Ovary (tissue), 9 donors: ENCODE data around the gene SRC. TPM values are rescaled to one million over a fixed set of nuclear protein-coding genes. Genes with fewer than 3 reads are reported as not detected.
A peak's percentile ranks its signal among the peaks of the same experiment; 100 is the strongest.

Experiments used
- DNase-seq, 5 donors: peaks; one replicate each; pipeline ENCODE4 v3.0.0-alpha.2; 2019 to 2020
- H3K27ac ChIP-seq, 2 donors: fragments of 200-600 bp; one replicate each; pipeline versions ENCODE4 v1.5.1 to v1.8.0; 2019 to 2022
- H3K27me3 ChIP-seq: fragments of 200-600 bp; one replicate; pipeline ENCODE4 v1.8.0; 2022
- H3K36me3 ChIP-seq: fragments of 200-600 bp; sonication (generic); one replicate; pipeline ENCODE4 v1.5.1; 2019
- H3K4me1 ChIP-seq: one replicate; pipeline ENCODE4 v1.8.1; 2013; ENCODE audit warnings: mild to moderate bottlenecking, moderate library complexity; ENCODE audit not compliant: insufficient read depth
- H3K4me3 ChIP-seq: fragments of 200-600 bp; sonication (generic); one replicate; pipeline ENCODE4 v1.5.1; 2017
- H3K9me3 ChIP-seq, 2 donors: fragments of 200-600 bp in 1 of 2; sonication (generic) in 1 of 2; one replicate each; pipeline versions ENCODE4 v1.5.1 to v1.8.1; 2013 to 2019; ENCODE audit warnings: mild to moderate bottlenecking in 1 of 2, moderate library complexity in 1 of 2
- EP300 ChIP-seq: sonication (generic); formaldehyde crosslinking; IDR thresholded peaks from one replicate; pipeline ENCODE4 v1.6.1; 2017; ENCODE audit warnings: antibody characterized with exemption
- POLR2A ChIP-seq: fragments of 450-650 bp; IDR thresholded peaks from one replicate; pipeline ENCODE4 v1.6.1; 2017; ENCODE audit warnings: antibody characterized with exemption, mild to moderate bottlenecking, moderate library complexity
- WGBS, 3 donors: extraction: QIAGEN DNeasy Blood & Tissue Kit in 1 of 3; methylation state at CpG; one replicate each; pipeline versions ENCODE4 v1.1.5 to v1.1.7; 2013 to 2017; 5-methylcytosine and 5-hydroxymethylcytosine counted together
- intact Hi-C, 4 donors: fragments of 100-400 bp; cut with DNase I; formaldehyde crosslinking; loops; one replicate each; pipeline versions ENCODE4 v1.11.0 to v1.15.1; 2022 to 2023
- polyA plus RNA-seq, 2 donors: library from polyadenylated mRNA; stranded (reverse); fragments of 200-250 nt in 1 of 2; fragments of 350-450 nt in 1 of 2; fragmentation: Illumina TruSeq in 1 of 2; extraction: RNeasy Lipid Tissue Mini Kit (QIAGEN cat#74804) in 1 of 2; gene quantifications; one replicate each; pipeline ENCODE4 v1.2.3, GENCODE V29; 2013 to 2014
- total RNA-seq, 7 donors: library from RNA; depleted of rRNA in 2 of 7; stranded (reverse); fragments of >200 nt in 2 of 7; fragmentation: NEBNext Ultra II Directional in 3 of 7; extraction: Animal tissue kit (Norgen Biotek cat#: 25700) in 3 of 7; gene quantifications; one replicate each; pipeline versions ENCODE4 v1.1.0 to v1.2.4, GENCODE V29; 2016 to 2023
- TF ChIP-seq, protein P1 (sequence below), 3 donors: fragments of 450-650 bp in 2 of 3; fragments of 200-600 bp in 1 of 3; IDR thresholded peaks; one replicate each; pipeline versions ENCODE4 v1.5.1 to v1.8.0; 2016 to 2022; ENCODE audit warnings: antibody characterized with exemption in 3 of 3, mild to moderate bottlenecking in 1 of 3
- donor health status: DM: no; HTN: no; CAD: no; lungs with moderate emphysema.
- donor health status: DM: no; HTN: no; CAD: no.
- donor health status: Bipolar disorder and iron deficiency.
- donor health status: DM: yes; HTN: yes; CAD: no.
- donor health status: DM: no; HTN: no; CAD: no.
- donor health status: DM: yes; HTN: yes; CAD: no.

SRC gene
- total and polyA plus RNA-seq, 9 donors = 17.0 to 72.7 (median 34.7) TPM

DNA sequence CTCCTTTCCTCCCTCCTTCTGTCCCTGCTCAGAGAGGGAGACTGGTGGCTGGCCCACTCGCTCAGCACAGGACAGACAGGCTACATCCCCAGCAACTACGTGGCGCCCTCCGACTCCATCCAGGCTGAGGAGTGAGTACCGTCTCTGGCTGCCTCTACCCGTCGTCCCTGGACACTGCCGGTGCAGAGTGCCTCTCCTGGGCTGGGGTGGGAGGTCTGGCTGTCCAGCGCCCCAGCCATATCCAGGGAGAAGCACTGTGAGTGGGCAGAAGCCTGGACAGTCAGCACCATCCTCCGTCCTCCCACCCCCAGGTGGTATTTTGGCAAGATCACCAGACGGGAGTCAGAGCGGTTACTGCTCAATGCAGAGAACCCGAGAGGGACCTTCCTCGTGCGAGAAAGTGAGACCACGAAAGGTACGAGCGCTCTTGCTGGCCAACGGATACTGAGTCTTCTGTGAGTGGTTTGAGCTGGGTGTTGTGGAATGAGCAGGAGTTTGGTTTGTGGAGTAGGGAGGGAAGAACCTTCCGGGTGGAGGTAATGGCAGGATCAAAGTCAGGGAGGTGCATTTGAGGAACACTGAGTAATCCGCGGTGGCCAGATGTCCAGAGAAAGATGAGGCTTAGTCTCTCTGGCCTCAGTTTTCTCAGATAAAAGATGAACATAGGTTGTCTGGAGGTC lies 48.1 kb downstream of the SRC start:
- intact Hi-C loops = loop anchor here in 1 of 4 donors (10.0 kb wide), 1 partner anchor 131 kb away; the partner anchor contains the start of genes BLCAP and NNAT
- no peaks in the 10 kb centered on the region for H3K36me3 ChIP-seq

DNA sequence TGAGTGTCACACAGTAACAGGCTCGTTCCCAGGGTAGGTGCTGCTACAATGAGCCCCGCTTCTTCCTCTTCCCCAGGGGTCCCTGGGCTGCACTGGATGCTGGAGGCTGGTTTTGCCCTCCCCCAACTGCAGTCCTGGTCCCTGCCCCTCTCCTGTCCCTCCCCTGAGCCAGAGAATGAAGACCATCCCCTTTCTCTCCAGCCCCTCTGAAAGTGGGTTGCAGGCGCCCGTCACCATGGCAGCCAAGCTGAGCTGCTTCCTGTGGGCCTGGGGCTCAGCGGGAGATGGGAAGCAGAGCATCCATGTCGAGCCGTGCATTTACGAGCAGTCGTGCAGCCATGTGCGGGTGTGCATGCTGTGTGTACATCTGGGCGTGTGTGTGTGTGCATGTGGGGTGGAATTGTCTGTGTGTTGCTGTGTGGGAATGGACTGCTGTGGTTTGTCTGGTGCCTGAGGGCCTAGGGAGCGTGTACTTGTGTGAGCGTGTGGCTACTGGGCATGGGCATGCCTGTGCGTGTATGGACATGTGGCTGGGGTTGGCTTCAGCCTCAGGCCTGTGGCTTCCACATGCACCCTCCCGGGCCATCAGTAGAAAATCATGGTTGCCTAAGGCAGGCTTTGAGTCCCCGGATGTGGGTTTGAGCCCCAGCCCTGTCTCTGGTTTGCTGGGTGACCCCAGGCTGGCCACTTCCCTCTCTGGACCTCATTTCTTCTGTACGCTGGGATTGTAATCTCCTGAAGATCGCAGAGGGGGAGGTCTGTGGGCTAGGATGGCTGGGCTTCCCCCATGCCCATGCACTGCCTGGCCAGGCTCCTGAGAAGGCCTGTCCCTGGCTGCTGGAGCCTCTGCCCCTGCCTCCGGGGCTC lies 48.8 kb downstream of the SRC start:
- Histone ChIP-seq H3K27ac (no peak overlapping the region), H3K27me3 (no peaks in the 10 kb centered on the region), H3K9me3 (no peaks in the 10 kb centered on the region), H3K36me3 (no peaks in the 10 kb centered on the region), H3K4me1 (peaks cover 3% of the 10 kb centered on the region), H3K4me3 (no peak overlapping the region)
- intact Hi-C loops = loop anchor here in 1 of 4 donors (5.0 to 10.0 kb wide), 2 partner anchors 130 to 202 kb away; partner anchors contain the start of genes BLCAP and NNAT
- no peak for DNase-seq
- WGBS, 3 donors = 86 to 88% (median 87%) methylated on average over 19 of the region's 19 CpGs
- TF ChIP-seq, protein P1, sequence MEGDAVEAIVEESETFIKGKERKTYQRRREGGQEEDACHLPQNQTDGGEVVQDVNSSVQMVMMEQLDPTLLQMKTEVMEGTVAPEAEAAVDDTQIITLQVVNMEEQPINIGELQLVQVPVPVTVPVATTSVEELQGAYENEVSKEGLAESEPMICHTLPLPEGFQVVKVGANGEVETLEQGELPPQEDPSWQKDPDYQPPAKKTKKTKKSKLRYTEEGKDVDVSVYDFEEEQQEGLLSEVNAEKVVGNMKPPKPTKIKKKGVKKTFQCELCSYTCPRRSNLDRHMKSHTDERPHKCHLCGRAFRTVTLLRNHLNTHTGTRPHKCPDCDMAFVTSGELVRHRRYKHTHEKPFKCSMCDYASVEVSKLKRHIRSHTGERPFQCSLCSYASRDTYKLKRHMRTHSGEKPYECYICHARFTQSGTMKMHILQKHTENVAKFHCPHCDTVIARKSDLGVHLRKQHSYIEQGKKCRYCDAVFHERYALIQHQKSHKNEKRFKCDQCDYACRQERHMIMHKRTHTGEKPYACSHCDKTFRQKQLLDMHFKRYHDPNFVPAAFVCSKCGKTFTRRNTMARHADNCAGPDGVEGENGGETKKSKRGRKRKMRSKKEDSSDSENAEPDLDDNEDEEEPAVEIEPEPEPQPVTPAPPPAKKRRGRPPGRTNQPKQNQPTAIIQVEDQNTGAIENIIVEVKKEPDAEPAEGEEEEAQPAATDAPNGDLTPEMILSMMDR (IDR thresholded peaks at IDR 0.05) = no peak
- TF ChIP-seq EP300 (no peak), POLR2A (no peak)

More for the DNA sequence above, 48.1 kb downstream of the SRC start:
- no peak overlapping the region for H3K27ac ChIP-seq
- peaks cover 3% of the 10 kb centered on the region for H3K4me1 ChIP-seq
- H3K4me3 ChIP-seq = no peak overlapping the region
- no peaks in the 10 kb centered on the region for H3K9me3 ChIP-seq
- TF ChIP-seq POLR2A (no peak), EP300 (no peak)
- TF ChIP-seq, protein P1 (IDR thresholded peaks at IDR 0.05) = no peak
- DNase-seq = no peak
- H3K27me3 ChIP-seq = no peaks in the 10 kb centered on the region
- WGBS, 3 donors = 82 to 85% (median 82%) methylated on average over 21 to 22 of the region's 22 CpGs

DNA sequence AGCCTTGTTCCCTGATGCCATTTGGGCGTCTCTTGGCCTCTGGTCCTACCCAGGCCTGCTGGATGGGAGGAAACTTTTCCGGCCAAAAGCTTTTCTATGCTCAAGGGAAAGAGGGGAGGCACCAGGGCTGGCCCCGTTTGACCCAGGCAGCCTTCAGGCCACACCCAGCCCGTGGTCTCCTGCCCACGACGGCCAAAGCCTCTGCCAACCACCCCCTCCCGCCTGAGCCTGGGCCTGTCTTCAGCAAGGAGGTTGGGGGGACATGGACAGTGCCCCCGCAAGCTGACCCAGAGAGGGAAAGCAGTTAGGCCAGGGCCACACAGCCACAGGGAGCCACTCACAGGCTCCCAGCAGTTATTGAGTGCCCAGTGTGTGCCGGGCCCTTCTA lies 49.5 kb downstream of the SRC start:
- TF ChIP-seq, protein P1 (IDR thresholded peaks at IDR 0.05) = no peak
- no peak for TF ChIP-seq POLR2A
- TF ChIP-seq EP300 = no peak
- WGBS, 3 donors = 52 to 64% (median 61%) methylated on average over 9 of the region's 9 CpGs
- Histone ChIP-seq H3K4me1 (peaks cover 3% of the 10 kb centered on the region), H3K27ac (no peak overlapping the region), H3K4me3 (no peak overlapping the region), H3K27me3 (no peaks in the 10 kb centered on the region), H3K9me3 (no peaks in the 10 kb centered on the region), H3K36me3 (no peaks in the 10 kb centered on the region)
- DNase-seq = no peak
- intact Hi-C loops = loop anchor here in 1 of 4 donors (5.0 to 10.0 kb wide), 2 partner anchors 129 to 203 kb away; partner anchors contain the start of genes BLCAP and NNAT

DNA sequence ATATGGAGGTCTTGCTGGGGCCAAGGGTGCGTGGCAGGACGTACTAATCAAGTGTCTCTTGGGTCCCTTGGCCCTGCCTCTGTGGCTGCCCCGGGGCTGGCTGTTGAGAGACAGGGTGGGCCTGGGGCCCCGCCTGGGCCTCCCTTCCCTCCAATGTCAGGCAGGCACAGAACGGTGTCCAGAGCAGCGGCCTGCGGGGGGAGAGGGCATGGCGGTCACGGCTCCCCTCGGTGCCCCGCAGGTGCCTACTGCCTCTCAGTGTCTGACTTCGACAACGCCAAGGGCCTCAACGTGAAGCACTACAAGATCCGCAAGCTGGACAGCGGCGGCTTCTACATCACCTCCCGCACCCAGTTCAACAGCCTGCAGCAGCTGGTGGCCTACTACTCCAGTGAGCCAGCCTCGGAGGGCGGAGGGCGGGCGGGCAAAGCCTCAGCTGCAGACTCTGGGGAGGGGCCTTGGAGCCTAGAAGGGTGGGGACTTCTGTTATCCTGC lies 50.0 kb downstream of the SRC start:
- 44 to 70% (median 61%) methylated on average over 19 to 22 of the region's 22 CpGs for WGBS, 3 donors
- peak overlapping the region in 1 of 2 donors; percentile 2 for H3K27ac ChIP-seq
- H3K9me3 ChIP-seq = no peaks in the 10 kb centered on the region
- no peaks in the 10 kb centered on the region for H3K36me3 ChIP-seq
- TF ChIP-seq, protein P1 (IDR thresholded peaks at IDR 0.05) = no peak
- TF ChIP-seq POLR2A (no peak), EP300 (no peak)
- DNase-seq = no peak
- H3K4me3 ChIP-seq = no peak overlapping the region
- H3K27me3 ChIP-seq = no peaks in the 10 kb centered on the region
- H3K4me1 ChIP-seq = peaks cover 3% of the 10 kb centered on the region
- intact Hi-C loops = loop anchor here in 1 of 4 donors (5.0 to 10.0 kb wide), 2 partner anchors 129 to 204 kb away; partner anchors contain the start of genes BLCAP and NNAT
